T47D (cell line): ENCODE data around the gene ERC2.

Experiments used
- DNase-seq, 2 experiments: peaks; one replicate each; pipeline versions ENCODE4 v3.0.0 to v3.0.0-alpha.2; 2011 to 2012; ENCODE audit warnings: low read depth in 1 of 2, low spot score in 1 of 2
- JUND ChIP-seq: IDR thresholded peaks from 2 replicates; pipeline ENCODE4 v1.6.1; 2012; ENCODE audit warnings: low read depth
- in situ Hi-C: cut with HindIII; loops from 2 replicates; pipeline ENCODE4 v1.10.0; 2016; ENCODE audit warnings: low sequenced_read_pairs, low pct_unique_long_range_greater_than_20kb

Gene ERC2

GRCh38 chr3:55770077-55770476 lies 698.2 kb downstream of the ERC2 start:
- in situ Hi-C loops: no loop called here
- no peak for DNase-seq
- TF ChIP-seq JUND: no peak

GRCh38 chr3:55766753-55767152 lies 701.5 kb downstream of the ERC2 start:
- TF ChIP-seq JUND: no peak
- no peak for DNase-seq
- in situ Hi-C loops: no loop called here

GRCh38 chr3:55765906-55766701 lies 702.2 kb downstream of the ERC2 start:
- TF ChIP-seq JUND: no peak
- DNase-seq: no peak
- in situ Hi-C loops: no loop called here

- no peak for DNase-seq
- in situ Hi-C loops: no loop called here
- no peak for TF ChIP-seq JUND
Measured at GRCh38 chr3:55765398-55765797, 702.9 kb downstream of the ERC2 start.

GRCh38 chr3:55756976-55757375 lies 711.3 kb downstream of the ERC2 start:
- DNase-seq: no peak
- no peak for TF ChIP-seq JUND
- in situ Hi-C loops: no loop called here

GRCh38 chr3:55755516-55756205 lies 712.6 kb downstream of the ERC2 start:
- in situ Hi-C loops: no loop called here
- no peak for DNase-seq
- no peak for TF ChIP-seq JUND

- in situ Hi-C loops: no loop called here
- no peak for DNase-seq
- no peak for TF ChIP-seq JUND
Measured at GRCh38 chr3:55752911-55753310, 715.4 kb downstream of the ERC2 start.

GRCh38 chr3:55751730-55752129 lies 716.5 kb downstream of the ERC2 start:
- no peak for TF ChIP-seq JUND
- in situ Hi-C loops: no loop called here
- DNase-seq: no peak

GRCh38 chr3:55750525-55750924 lies 717.7 kb downstream of the ERC2 start:
- peak in 1 of 2 experiments; percentile 78 for DNase-seq
- TF ChIP-seq JUND: no peak
- in situ Hi-C loops: no loop called here

- no peak for DNase-seq
- TF ChIP-seq JUND: no peak
- in situ Hi-C loops: no loop called here
Measured at GRCh38 chr3:55749036-55749435, 719.2 kb downstream of the ERC2 start.

GRCh38 chr3:55746808-55747413 lies 721.4 kb downstream of the ERC2 start:
- TF ChIP-seq JUND: no peak
- in situ Hi-C loops: no loop called here
- peak in 1 of 2 experiments; percentile 18 for DNase-seq

- in situ Hi-C loops: no loop called here
- no peak for TF ChIP-seq JUND
- no peak for DNase-seq
Measured at GRCh38 chr3:55742832-55743136, 725.5 kb downstream of the ERC2 start.
